OCI-LY7 (cell line): Measurements from ENCODE around the gene KCNK7.

ENCODE experiments used
- CTCF ChIP-seq: fragments of 200-600 bp; sonication (generic); conservative IDR thresholded peaks from 2 replicates; pipeline ENCODE4 v1.5.1; 2014; ENCODE audit warnings: mild to moderate bottlenecking, antibody characterized with exemption, low read length, moderate library complexity, mixed read lengths
- EZH2phosphoT487 ChIP-seq: fragments of 200-600 bp; sonication (generic); IDR thresholded peaks from 2 replicates; pipeline ENCODE4 v1.6.1; 2018; ENCODE audit warnings: low read depth, borderline replicate concordance, mild to moderate bottlenecking, mixed run types, antibody characterized with exemption, low read length, moderate library complexity, mixed read lengths

- TF ChIP-seq CTCF (no peak), EZH2phosphoT487 (no peak)
Measured at GRCh38 chr11:65578134-65578533, 17.5 kb downstream of the KCNK7 start.
